AG08396 (cell line): Measurements from ENCODE around the gene SAP30BP.
A peak's percentile ranks its signal among the peaks of the same experiment; 100 is the strongest.

Source experiments
- DNase-seq: peaks from one replicate; pipeline ENCODE4 v3.0.0; 2012; ENCODE audit warnings: low spot score, mixed read lengths

Gene SAP30BP

GRCh38 chr17:75688209-75688825 lies 21.2 kb downstream of the SAP30BP start:
- no peak for DNase-seq

DNA sequence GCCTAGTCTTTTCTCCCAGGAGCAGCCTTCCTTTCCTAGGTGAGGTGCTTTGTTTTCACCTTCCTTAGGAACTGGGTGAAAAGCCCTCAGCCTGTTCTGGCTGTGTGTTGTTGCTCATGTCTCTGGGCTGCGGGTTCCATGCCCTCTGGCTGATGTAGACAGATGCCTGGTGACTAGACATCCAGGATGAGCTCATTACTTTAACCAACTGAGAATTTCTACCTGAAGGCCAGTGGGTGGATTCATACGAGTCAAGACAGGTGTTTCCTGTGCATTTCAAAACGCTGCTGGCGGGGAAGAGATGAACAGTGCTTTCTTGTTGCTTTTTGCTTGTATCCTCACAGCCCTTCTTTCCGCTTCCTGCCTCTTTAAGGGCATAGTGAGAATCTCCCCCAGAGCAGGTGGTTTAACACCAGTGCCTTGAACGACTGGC lies 22.3 kb downstream of the SAP30BP start:
- no peak for DNase-seq

DNA sequence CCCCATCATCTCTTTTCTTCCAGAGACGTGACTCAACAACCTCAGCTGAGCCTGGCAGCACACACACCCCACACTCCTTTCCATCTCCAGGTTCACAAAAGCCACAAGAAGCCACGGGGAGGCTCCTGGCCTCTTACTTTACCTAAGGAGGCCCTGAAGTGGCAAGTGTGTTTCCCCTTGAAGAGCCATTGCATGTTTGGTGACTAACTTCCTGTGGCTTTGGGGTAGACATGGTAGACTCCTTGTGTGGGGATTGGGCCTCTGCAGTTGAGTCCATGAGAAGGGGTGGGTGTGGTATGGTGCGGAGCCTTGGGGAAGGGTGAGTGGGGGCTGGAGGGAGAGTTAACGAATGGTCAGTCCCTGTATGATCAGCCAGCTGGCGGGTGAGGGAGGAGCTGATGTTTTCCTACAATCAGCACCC lies 24.2 kb downstream of the SAP30BP start:
- DNase-seq: no peak

DNA sequence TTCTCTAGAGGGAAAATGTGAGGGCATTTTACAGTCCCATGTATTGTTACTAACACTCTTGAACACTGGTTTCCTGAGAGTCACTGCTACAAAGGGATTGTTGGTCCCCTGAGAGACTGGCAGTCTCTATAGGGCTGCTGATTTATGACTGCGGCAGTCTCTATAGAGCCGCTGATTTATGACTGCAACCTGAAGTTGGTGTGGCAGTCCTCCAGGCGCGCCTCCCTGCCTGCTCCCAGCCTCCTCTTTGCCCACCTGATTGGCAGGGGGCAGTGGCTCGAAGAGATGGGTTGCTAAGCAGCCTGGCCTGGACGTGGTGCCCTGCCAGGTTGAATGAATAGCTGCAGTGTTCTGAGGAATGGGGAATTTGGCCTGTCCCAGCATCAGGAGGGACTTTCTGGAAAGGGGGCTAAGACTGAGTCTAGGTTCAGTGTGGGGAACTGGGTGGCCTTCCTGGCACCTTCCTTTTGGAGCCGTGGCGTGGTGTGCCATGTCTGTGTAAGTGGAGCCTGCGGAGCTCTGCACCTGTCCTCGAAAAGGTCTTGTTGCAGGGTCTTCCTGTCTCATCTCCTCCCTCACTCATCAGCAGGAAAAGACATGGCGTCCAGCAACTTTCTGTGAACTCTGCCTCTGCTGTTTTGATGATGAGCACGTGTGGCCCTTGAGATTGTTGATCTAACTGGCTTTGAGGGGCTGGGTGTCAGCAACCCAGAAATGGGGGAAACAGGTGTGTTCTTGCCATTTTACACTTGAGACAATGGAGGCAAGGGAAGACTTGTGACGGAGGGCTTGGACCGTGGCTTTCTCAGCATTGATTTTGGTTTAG lies 24.9 kb downstream of the SAP30BP start:
- no peak for DNase-seq

GRCh38 chr17:75692976-75693375 lies 25.8 kb downstream of the SAP30BP start:
- DNase-seq: no peak

- peak; percentile 65 for DNase-seq
Observed at GRCh38 chr17:75693500-75694481, 26.7 kb downstream of the SAP30BP start.

DNA sequence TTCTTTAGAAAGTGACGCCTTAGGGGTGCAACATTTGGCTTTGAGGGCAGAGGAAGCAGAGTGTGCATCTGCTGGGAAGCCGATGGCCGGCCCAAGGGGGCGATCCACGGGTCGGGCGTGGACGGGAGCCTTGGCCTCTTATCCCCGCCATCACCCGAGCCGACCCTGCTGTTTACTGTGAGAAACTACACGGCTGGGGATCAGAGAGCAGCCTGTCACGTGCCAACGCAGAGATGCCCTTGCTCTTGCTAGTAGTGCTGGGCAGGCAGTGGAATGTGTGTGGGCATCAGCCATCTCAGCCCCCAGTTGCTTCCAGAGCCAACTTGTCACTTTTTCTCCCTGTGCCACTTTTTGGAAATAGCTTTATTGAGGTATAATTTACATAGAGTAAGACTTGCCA lies 27.4 kb downstream of the SAP30BP start:
- DNase-seq: no peak

GRCh38 chr17:75695141-75695829 lies 28.1 kb downstream of the SAP30BP start:
- DNase-seq: no peak

DNA sequence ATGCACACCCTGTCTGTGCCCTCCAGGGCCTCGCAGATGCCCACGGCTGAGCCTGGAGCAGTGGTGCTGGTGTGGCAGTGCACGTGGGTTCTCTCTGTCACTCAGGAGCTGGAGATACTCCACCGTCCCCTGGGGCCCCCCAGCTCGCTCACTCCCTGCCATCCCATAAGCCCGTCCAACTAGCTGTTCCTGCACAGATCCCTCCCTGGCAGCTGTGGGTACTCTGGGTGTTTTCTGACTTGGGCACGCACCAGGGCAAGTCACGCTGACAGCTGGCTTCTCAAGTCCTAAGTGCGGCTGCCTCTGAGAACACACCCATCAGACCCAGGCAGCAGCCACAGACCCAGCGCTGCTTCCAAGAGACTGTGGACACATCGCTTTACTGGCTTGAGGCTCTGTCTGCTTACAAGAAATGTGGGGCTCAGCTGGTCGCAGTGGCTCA lies 28.7 kb downstream of the SAP30BP start:
- DNase-seq: no peak

DNA sequence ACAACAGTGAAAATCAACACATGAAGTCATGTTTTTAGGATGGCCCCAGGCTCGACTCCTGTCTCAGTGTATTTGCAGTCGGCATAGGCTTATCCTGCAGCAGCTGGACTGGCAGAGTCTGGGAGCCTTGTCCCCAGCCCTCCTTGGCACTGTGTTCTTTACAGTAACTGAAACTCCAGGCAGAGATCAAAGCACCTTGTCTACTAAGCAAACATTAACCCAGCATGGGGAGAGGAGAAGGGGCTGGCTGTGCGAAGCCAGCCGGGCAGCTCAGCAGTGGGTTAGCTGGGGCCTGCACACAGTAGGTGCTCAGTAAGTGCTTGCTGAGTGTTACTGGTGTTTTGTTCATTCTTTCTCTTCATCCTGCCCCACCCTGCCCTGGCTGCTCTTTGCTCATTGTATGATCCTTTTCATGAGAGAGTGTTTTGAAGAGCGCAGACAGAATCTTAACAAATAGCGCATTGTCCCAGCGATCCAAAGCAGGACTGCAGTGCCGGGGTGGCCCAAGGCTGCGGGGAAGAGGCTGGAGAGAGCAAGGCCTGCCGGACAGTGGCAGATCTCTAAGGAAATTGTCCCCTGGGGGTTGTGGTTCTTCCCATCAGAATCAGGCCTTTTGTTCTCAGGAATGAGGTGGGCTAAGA lies 30.6 kb downstream of the SAP30BP start:
- DNase-seq: no peak

DNA sequence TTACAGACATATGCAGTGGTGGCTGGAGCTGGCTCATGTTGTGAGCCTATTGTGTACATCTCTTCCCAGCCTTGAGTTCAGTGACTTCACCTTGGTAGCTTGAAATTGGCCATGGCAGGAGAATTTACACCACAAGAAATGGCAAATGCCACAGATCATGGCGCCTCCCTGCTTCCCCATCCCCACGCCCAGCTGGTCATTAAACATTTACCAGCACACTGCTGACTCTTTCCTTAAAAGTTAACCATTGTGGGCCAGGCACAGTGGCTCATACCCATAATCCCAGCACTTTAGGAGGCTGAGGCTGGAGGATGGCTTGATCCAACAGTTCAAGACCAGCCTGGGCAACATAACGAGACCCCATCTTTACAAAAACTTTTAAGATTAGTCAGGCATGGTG lies 31.5 kb downstream of the SAP30BP start:
- DNase-seq: no peak

GRCh38 chr17:75701288-75701687 lies 34.1 kb downstream of the SAP30BP start:
- no peak for DNase-seq

GRCh38 chr17:75703191-75703590 lies 36.1 kb downstream of the SAP30BP start:
- DNase-seq: no peak

DNA sequence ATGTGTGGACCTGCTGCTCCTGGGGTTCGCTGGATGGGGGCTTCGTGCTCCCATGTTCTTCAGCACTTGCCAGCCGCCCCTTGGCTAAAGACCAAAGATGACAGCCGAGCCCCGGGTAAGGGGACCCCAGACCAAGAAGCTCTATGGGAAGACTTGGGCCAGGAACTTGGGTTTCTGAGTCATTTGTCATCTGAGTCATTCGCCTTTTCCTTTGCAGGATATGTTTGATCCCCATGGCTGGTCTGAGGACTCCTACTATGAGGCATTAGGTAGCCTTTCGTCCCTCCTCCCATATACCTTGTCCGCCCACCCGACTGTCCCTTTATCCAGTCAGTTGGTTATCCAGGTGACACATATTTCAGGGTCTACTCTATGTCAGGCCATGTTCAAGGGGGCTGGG lies 36.5 kb downstream of the SAP30BP start:
- DNase-seq: no peak

DNA sequence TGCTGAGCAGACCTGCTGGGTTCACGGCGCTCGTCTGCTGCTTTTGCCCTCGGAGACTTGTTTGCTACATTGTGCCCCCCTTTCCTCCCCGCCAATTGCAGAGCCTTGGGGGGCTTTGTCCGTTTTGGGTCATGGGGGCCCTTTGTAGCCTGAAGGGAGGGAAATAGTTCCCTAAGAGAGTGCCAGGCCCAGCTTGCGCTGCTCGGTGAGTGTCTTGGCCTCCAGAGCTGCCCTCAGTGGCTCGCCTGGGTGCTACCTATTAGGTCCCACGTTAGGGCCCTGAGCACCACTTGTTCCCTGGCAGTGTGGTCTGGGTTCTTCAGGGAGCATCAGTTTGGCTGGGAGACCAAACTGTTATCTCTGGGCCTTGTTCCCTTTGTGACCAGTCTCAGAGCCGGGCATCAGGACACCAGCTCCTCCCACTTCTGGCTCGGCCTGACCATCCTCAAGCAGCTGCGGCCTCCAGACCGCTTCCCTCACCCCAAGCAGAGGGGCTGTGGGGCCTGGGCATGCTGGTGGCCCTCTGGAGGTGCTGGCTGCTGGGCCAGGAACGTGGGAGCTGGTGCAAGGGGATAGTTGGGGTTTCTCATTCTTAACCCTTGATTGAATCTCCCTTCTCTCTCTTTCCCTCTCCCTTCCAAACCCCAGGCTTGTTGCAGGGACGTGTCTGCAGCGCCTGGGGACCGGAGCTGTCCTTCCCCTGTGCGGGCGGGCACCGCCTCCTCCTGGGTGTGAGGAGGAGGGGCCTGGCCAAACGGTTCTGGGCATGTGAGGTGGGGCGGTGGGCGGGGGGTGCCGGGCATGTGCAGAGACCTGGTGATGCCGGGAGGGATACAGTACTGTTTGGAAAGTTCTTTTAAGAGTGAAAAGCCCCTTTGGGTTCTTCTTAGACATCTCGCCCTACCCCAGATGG lies 38.1 kb downstream of the SAP30BP start:
- DNase-seq: no peak

GRCh38 chr17:75706042-75706728 lies 39.0 kb downstream of the SAP30BP start:
- DNase-seq: no peak

DNA sequence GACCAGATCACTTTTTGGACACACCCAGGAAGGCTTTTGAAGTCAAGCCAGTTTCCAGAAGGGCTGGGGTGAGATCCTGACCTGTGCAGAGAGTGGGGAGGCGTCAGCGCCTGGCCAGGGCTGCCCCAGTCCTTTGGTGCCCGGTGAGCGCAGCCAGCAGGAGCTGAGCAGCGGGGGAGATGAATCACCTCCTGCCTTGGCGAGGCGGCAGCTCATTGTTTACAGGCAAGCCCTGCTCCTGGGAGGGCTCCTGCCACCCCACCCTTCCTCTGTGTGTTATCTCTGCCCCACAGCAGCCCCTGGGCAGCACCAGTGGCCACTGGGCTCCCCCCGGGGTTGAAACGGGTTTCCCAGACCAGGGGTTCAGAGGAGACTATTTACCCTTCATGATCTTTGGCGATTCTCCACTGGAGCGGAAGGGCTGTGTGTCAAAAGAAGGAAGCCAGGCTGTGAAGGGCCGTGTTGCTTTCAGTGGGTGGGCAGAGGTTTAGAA lies 40.0 kb downstream of the SAP30BP start:
- DNase-seq: no peak

- DNase-seq: no peak
Observed at GRCh38 chr17:75712446-75712845, 45.3 kb downstream of the SAP30BP start.

- DNase-seq: no peak
Observed at GRCh38 chr17:75719732-75720131, 52.6 kb downstream of the SAP30BP start.
